ENCODE results near the gene ZFYVE28.
A peak's percentile ranks its signal among the peaks of the same experiment; 100 is the strongest.

Gene ZFYVE28

GRCh38 chr4:2408976-2409375 lies 9.5 kb downstream of the ZFYVE28 start:
- DNase-seq, result no peak

- DNase-seq, result no peak
These were observed 10.0 kb downstream of the ZFYVE28 start for GRCh38 chr4:2408401-2408958.

DNA sequence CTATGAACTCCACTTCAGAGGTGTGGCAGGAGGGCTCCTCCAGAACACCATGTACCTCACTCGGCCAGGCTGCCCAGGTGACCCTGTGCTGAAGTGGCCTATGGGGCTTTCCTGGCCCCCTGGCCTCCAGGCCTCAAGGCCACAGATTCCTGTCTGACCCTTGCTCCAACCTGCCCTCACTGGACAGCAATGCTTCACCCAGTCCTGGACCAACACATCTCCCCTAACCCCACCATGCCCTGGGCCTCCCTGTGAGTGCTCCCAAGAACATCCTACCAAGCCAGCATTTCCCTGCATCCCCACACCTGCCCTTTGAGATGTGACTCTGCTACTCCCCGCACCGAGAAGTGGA lies 10.5 kb downstream of the ZFYVE28 start:
- no peak for DNase-seq

GRCh38 chr4:2406920-2407319 lies 11.5 kb downstream of the ZFYVE28 start:
- DNase-seq, result no peak

DNA sequence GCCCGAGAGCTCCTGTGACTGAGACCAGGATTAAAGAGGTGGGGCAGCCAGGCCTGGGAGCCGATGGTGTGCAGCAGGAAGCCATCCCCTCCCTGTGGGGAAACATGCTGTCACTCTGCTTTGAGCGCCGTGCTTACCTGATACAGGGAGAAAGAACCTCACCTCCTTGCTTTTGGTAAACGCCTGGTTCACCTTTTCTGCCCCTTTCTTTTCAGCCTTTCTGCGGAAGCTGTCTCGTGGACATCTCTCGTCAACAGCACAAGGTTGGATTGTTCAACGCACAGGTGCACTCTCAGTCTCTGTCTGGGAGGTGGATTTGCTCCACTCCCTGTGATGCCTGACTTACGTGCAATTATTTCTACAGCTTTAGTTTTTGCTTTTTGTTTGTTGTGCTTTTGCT lies 12.0 kb downstream of the ZFYVE28 start:
- DNase-seq, result no peak

DNA sequence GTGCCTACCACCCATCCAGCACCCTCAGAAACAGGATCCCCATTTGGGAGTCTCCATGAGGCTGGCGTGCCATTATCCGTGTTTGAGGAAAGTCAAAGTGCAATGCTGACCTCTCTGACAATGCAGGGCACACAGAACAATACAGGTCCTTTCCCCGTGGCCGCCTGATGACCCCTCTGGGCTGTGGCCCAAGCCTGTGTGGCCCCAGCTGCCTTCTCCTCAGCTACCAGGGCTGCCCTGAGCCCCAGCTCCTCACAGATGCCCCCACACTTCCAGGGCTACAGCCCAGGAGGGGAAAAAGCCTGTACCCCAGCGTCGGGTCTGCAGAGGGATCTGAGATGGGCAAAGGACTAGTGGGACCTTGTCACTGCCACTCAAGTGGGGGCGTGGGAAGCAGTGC lies 15.5 kb downstream of the ZFYVE28 start:
- DNase-seq, result no peak

DNA sequence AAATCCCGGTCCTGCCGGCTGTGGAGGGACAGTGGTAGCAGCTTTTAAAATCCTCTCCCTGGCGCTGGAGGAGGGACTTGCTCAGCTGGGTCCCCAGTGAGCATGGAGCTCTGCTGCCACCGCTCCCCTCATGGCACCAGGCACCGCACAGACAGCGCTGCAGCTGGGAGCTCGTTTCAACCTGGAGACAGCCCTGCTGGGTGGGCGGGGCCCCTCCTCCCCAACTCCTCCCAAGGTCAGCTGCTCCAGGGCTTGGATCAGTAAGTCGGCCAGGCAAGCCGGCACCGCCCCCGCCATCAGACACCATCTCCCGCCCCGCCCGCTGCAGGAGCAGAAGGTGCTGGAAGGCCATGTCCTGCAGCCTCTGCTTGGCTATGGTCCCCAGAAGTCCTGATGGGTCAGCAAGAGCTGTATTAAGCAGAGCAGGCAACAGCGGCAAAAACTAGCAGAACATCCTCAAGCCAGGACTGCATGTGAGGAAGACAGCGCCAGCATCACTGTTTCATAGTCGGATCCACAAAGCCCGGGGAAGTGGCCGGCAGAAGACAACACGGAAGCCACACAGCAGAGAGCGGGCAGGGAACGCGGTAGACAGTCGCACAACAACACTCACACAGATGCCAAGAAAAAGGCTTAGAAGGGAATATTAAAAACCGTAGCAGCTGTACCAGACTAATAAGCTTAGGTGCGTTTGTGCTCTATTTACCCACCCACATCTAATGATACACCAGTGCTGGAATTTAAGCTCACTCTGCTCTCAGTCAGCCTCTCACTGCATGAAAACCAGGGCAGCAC lies 16.2 kb downstream of the ZFYVE28 start:
- peak in 1 of 2 donors; percentile 58 for DNase-seq

DNA sequence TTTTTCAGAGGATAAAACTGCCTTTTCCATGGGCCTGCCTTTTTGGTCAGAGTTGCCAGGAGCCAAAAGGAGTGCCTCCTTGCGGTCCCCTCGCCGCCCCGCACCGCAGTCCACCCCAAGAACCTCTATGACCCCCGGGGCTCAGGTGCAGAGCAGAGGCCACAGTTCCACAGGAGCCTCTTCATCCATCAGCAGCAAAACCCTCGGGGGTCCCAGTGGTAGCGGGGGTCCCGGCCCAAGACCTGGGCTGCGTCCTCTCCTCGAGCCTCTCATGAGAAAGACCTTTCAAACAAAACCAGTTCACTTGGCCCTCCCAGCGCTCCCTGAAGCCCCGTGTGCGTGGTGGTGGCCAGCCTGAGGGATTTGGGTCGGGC lies 16.8 kb downstream of the ZFYVE28 start:
- no peak for DNase-seq

DNA sequence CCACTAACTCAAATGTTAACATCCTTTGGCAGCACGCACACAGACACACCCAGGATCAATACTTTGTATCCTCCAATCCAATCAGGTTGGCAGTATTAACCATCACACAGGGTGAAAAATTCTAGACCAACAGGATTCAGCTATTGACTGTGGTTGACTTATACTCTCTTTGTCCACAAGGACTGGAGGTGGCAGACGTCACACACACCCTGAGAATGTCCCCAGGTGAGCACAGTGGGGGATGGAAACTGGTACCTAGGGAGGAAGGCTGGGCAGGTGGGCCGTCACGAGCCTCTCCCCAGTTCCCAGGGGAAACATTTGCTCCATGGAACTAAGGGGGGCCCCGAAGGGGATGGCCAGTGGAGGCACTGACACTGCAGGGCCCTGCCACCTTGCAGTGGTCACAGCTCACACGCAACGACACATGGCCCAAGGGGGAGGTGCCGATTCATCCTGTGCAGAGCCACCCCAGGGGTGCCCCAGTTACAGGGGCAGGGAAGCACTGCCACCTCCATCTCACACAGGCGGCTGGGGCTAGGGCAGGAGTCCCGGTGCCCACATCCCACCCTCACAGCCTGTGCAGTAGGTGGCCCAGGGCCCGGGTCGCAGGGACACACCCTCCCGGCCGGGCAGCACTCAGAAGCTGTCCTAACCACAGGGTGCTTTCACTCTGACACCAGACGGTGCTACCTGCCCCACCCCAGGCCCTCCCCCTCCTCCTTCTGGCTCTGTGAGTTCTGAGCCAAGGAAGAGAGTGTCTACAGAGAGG lies 17.4 kb downstream of the ZFYVE28 start:
- no peak for DNase-seq

DNA sequence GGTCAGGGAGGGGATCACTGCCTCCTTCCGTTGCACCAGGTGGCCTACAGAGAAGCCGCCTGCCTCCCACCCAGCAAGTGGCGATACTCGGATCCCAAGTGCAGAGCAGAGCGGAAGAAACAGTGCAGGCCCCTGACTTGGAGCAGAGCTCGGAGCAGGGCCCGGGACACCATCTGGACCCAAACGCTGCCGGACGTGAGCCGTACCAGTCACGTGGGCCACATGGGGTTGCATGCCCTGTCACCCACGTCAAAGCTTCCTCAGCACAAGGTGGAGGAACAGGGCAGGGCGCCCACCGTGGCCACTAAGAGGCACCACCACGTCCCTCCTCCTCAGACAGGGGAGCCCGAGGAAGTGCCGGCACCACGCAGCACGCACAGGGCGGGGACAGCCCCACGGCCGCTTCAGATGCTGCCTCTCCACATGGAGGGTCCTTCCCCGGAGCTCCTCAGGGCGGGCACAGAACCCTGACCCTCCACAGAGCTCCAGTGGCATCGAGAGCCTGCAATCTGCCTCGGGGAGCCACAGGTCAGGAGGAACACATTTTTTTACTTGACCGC lies 18.7 kb downstream of the ZFYVE28 start:
- DNase-seq, result no peak

DNA sequence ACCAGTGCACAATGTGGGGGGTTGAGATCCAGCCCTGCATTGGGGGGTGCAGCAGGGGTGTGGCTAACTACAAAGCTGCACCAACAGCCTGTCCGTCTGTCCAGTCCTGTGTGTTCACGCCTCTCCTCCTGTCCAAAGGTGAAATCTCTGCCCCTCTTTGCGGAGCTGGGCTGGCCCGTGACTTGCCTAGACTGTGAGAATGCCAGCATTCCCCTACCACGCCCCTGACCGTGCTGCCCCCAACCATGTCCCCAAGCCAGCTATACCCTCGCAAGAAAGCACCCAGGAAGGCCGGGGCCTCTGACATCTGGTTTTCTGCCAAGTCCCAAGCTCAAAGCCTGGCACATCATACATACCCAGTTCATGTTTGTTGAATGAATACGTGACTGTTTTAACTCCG lies 19.2 kb downstream of the ZFYVE28 start:
- DNase-seq, result no peak

DNA sequence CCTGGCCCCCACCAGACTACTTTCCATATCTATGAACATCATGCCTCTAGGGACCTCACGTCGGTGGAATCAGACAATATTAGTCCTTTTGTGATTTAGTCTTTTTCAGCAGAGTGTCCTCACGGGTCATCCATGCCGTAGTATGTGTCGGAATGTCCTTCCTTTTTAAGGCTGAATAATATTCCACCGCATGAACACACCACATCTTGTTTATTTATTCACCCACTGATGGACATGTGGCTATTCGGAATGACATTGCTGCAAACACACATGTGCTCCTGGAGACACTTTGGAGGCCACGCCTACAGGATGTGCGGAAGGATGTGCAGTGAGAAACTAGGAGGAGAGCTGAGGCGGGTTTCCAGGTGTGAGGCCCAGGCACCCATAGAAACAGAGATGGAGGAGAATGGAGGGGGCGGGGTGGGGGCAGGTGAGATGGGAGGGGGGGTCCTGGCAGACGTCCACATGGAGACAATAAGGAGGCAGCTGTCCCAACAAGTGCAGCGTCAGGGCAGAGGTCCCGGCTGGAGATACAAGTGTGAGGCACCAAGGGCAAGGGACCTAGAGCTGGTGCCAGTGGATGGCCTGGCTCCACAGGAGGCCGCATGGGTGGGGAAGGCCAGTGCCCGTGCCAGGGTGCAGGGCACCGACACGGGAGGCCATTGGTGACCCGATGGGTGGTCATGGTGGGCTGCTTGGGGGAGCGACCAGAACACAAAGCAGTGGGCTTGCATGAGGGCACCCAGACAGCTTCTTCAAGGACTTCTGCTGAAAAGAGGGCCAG lies 20.7 kb downstream of the ZFYVE28 start:
- DNase-seq, result no peak

DNA sequence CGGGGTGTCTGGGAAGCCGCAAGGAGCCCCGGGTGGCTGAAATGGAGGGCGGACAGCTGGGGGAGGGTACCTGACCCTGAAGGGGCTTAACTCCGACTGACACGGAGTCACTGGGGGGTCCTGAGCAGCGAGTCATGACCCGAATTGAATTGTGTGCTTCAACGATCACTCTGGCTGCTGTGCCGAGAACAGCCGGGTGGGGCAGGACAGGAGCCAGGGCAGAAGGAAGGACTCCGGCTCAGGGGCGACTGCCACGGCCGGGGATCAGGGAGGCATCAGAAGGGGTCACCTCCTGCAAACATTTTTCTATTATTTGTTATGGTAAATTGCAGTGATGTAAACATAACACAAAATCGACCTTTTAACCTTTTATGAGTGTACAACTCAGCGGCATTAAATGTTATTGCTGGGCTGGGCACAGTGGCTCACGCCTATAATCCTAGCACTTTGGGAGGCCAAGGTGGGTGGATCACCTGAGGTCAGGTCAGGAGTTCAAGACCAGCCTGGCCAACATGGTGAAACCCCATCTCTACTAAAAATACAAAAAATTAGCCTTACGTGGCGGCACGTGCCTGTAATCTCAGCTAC lies 21.6 kb downstream of the ZFYVE28 start:
- DNase-seq, result no peak

DNA sequence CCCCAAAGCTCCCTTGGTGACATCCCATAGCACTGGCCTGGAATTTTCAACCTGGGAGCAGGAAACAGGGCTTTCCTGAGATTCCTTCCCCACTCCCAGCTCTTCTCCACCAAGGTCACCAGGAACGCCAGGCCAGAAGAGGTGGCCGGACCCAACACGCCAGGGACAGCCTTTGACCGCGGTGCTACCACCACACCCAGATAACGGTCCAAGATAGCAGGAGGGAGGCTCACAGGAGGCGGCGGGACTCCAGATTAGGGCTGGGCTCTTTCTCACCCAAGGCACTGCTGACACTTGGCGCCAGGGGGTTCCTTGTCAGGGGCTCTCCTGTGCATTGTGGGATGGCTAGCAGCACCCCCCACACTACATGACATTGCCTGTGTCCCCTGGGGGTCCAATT lies 22.9 kb downstream of the ZFYVE28 start:
- no peak for DNase-seq

- no peak for DNase-seq
These were observed 23.4 kb downstream of the ZFYVE28 start for GRCh38 chr4:2395038-2395437.

GRCh38 chr4:2394528-2394927 lies 23.9 kb downstream of the ZFYVE28 start:
- no peak for DNase-seq

- DNase-seq, result no peak
These were observed 24.8 kb downstream of the ZFYVE28 start for GRCh38 chr4:2393353-2394270.

- DNase-seq, result no peak
These were observed 27.5 kb downstream of the ZFYVE28 start for GRCh38 chr4:2390784-2391421.

- peak; percentile 28 to 65 for DNase-seq
These were observed 28.3 kb downstream of the ZFYVE28 start for GRCh38 chr4:2390146-2390545.

DNA sequence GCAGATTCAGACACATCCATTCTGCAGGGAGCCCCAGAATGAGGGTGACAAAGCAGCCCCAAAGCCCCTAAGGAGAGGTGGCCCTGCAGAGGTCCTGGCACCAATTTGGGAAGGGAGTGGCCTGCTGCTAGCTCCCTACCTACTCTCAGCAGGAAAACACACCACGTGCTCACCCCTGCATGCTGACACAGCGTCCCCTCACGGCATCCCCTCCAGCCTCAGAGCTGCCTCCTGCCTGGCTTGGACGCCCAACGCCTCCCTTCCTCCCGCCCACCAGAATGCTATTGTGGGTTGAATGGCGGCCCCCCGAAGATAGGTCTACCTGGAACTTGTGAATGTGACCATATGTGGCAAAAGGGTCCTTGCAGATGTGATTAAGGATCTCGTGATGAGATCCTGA lies 28.8 kb downstream of the ZFYVE28 start:
- DNase-seq, result no peak
